GM18861 (cell line): ENCODE data around the gene AHSA1.

Source experiments
- ATAC-seq: cut with Tn5 transposase; IDR thresholded peaks from one replicate; pipeline ENCODE4 v1.9.1; 2021; ENCODE audit not compliant: unreplicated experiment

The AHSA1 gene

GRCh38 chr14:77470224-77470870 lies 12.5 kb downstream of the AHSA1 start:
- no peak for ATAC-seq

- no peak for ATAC-seq
Measured at GRCh38 chr14:77473921-77474320, 16.0 kb downstream of the AHSA1 start.

- ATAC-seq: no peak
Measured at GRCh38 chr14:77474479-77475177, 16.7 kb downstream of the AHSA1 start.

- ATAC-seq: no peak
Measured at GRCh38 chr14:77475432-77476115, 17.7 kb downstream of the AHSA1 start.

- ATAC-seq: no peak
Measured at GRCh38 chr14:77478029-77478428, 20.1 kb downstream of the AHSA1 start.

- ATAC-seq: peak; percentile 96
Measured at GRCh38 chr14:77478796-77479195, 20.9 kb downstream of the AHSA1 start.

- ATAC-seq: no peak
Measured at GRCh38 chr14:77482422-77482821, 24.5 kb downstream of the AHSA1 start.

GRCh38 chr14:77485256-77485655 lies 27.4 kb downstream of the AHSA1 start:
- ATAC-seq: no peak

GRCh38 chr14:77485901-77486678 lies 28.2 kb downstream of the AHSA1 start:
- ATAC-seq: no peak

- ATAC-seq: no peak
Measured at GRCh38 chr14:77488558-77488957, 30.7 kb downstream of the AHSA1 start.

GRCh38 chr14:77489041-77489440 lies 31.1 kb downstream of the AHSA1 start:
- no peak for ATAC-seq

- no peak for ATAC-seq
Measured at GRCh38 chr14:77490347-77490986, 32.6 kb downstream of the AHSA1 start.

- ATAC-seq: no peak
Measured at GRCh38 chr14:77491056-77491455, 33.2 kb downstream of the AHSA1 start.

GRCh38 chr14:77495334-77495733 lies 37.4 kb downstream of the AHSA1 start:
- no peak for ATAC-seq

GRCh38 chr14:77498120-77498979 lies 40.5 kb downstream of the AHSA1 start, which contains the start of gene ISM2:
ISM2 (minus strand) TSS chr14:77498816; CDS start chr14:77498793, 23 bp downstream.
- peak; percentile 53 for ATAC-seq

GRCh38 chr14:77498984-77499527 lies 41.2 kb downstream of the AHSA1 start:
- no peak for ATAC-seq

GRCh38 chr14:77502109-77502782 lies 44.4 kb downstream of the AHSA1 start:
- no peak for ATAC-seq

- no peak for ATAC-seq
Measured at GRCh38 chr14:77503138-77503537, 45.2 kb downstream of the AHSA1 start.

- ATAC-seq: no peak
Measured at GRCh38 chr14:77505031-77505430, 47.1 kb downstream of the AHSA1 start.
